NAMALWA (cell line): Measurements from ENCODE around the gene AKAP13.

ENCODE experiments used
- DNase-seq: peaks from one replicate; pipeline ENCODE4 v3.0.0-alpha.2; 2015; ENCODE audit warnings: low spot score

The AKAP13 gene

DNA sequence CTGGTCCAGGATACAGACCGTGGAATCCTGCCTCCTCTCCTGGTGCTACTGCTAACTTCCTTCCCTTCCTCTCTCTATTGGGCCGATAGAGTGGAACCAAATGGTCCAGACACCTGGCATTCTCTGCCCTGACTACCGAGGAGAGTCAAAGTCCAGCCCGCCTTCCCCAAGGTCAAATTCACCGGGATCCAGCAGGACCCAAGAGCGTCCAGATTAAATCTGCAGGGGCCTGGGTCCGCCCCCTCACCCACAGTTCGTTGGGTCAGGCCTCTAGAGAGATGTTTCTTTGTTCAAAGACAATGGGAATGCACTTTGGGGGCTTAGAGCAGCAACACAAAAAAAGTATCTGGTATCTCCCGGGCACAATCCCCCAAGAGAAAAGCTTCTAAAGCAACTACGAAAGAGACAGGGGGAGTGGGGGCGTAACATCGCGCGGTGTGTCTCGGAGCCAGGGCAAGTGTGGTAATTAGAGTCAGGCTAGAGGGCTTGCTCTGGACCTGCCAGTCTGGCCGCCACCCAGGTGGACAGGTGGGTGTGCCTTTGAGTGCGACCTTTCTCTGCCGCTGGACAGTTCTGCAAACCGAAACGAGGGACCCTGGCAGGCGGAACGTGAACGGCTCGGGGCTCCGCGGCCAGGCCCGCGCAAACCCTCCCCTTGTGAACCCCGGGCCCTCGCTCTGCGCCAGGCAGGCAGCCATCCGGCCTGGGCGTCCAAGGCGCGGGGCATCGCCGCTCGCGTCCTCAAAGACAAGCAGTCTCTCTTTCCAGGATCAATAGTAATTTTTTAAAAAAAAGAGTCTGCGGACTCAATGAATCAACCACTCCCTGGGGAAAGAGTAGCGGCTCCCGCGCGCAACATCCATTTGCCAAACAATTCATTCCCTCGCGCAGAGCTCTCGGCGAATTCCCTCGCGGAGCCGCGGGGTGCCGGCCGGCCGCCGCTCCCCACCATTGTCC, 413.5 kb downstream of the AKAP13 start:
- peak; percentile 44 for DNase-seq

DNA sequence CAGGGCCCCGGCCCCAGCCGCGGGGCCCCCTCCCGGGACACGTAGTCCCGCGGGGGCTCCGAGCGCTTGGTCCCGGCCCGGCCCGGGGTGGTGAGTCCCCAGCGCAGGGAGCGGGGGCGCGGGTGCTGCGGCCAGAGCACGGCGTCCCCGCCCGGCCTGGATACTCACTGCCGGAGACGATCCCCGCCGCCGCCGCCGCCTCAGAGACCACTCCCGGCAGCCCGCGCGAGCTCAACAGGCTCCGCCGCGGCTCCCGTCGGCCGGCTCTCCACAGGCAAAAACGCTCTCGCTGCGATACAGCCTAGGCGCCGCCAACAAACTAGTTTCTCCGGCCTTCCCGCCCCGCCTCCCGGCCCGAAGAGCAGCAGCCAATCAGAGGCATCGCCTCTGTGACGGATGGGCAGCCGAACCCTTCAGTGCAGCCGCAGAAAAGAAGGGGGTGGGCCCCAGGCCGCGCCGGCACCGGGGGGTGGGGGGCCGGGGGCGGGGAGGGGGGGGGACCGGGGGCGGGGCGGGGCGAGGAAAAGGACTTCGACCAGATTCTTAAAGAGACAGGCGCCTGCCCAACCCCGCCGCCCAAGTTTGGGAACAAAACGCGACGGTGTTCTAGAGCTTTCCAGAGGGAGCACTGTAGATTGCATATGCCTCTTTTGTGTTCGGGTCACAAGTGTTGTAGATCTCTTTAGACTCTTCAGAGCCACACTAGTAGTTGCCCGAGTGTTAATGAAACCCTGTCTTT, 414.4 kb downstream of the AKAP13 start, which contains the start of gene KLHL25:
KLHL25 (minus strand) TSS at position 328 of the 739 bp plus-strand sequence. CDS start 25,115 bp downstream, outside the sequence.
- peak; percentile 96 for DNase-seq

DNA sequence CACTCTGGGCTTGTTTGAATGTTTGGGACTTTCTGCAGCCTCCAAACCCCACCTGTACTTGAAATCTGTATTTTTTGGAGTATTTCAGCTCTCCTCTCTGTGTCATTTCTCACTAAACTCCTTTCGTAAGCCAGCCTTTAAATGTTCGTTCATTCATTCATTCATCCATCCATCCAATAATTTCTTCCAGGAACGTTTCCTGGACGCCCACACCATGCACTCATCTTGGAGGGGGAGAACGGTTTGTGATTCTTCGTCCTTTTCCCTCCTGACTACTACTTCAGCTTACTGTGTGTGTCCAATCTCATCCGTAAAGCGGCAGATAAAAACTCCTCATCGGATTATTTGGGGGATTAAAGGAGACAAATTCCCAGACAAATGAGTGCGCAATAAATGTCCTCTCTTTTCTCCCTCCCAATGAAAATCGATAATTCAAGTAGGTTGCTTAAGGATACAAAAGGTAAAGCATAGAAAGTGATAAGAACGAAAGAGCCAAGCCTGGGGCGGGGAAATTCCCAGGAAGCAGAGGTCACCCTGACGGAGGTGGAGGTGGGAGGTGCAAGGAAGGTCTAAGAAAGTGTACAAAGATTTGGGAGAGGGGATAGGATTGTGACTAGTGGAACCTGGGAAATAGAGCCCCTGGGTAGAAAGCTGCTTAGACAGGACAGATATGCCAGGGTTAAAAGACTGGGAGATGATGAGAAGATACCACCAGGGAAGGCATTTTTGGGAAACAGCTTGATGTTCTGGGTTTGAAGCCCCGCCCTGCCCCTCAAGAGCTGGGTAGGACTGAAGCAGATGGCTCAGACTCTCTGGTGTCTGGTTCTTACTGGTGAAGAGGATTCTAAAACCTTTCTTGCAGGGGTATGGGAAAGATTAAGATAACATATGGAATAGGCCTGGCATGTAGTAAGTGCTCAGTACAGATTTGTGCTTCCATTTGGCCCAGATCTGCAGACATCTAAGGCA, 415.2 kb downstream of the AKAP13 start:
- DNase-seq: no peak

DNA sequence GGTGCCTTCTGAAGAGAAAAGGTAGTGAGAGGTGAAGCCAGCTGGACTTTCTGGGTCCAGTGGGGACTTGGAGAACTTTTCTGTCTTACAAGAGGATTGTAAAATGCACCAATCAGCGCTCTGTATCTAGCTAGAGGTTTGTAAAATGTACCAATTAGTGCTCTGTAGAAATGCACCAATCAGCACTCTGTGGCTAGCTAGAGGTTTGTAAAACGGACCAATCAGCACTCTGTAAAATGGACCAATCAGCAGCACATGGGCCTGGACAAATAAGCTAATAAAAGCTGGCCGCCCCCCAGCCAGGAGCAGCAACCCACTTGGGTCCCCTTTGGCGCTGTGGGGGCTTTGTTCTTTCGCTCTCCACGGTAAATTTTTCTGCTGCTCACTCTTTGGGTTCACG, 416.0 kb downstream of the AKAP13 start:
- peak; percentile 28 for DNase-seq
